GM19025 (cell line): ENCODE measurements around the gene ANO10.

Source experiments
- ATAC-seq: cut with Tn5 transposase; IDR thresholded peaks from one replicate; pipeline ENCODE4 v1.9.1; 2021; ENCODE audit warnings: mild to moderate bottlenecking, low read depth, moderate library complexity; ENCODE audit not compliant: unreplicated experiment

Gene ANO10

DNA sequence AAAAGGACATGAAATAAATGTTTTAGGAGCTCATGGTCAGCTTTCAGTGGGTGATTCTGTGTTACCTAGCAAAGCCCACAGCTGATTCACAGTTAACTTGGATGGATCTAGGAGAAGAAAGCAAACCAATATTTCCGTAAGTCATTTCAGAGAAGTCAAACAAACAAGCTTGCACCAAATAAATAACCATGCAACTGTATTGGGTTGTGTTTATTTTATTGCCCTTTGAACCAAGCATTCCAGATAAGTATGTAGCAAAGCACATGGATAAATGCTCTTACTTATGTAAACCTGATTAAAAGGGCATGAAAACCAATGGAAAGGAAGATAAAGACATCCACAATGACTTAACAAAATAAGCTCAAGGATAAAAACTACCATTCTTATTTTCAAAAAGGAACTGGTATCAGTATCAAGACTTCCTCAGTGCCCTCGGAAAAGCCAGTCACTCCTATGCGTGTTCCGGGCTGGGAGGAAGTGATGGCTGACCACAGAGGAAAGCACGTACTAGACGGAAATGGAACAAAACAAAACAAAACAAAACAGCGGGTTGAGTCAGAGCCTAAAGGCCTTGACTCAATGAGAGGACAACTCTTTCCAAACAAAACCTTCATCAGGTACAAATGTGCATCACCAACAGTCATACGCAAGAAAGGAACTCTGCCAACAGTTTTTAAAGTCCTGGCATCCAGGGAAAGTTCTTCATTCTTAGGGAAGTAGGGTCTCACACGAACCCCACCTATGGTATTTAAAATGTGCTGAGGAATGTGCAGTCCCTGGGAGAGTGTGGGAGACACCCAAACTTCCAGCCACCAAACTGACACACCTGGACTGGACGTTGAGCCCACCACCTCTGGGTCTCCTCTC is 232.2 kb downstream of the ANO10 start:
- ATAC-seq: peak; percentile 57

GRCh38 chr3:43388915-43389314 is 232.9 kb downstream of the ANO10 start:
- ATAC-seq: no peak

GRCh38 chr3:43388175-43388574 is 233.6 kb downstream of the ANO10 start:
- no peak for ATAC-seq

DNA sequence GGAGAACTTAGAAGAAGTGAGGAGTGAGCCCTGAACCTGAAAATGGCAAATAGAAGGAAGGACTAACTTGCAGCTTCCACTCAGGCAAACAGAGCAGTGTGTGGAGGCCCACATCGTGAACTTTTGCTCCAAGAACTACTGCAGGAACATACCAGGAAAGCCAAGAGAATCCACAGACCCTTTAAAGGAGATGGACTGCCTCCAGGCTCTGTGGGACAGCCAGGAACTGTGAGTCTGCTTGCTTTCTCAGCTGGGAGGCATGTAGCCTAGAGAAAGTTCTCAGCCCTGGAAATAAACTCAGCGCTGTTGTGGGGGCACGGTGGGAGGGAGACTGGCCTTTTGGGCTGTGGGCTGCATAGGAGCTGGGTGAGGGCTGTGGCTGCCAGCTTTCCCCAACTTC is 242.5 kb downstream of the ANO10 start:
- no peak for ATAC-seq

DNA sequence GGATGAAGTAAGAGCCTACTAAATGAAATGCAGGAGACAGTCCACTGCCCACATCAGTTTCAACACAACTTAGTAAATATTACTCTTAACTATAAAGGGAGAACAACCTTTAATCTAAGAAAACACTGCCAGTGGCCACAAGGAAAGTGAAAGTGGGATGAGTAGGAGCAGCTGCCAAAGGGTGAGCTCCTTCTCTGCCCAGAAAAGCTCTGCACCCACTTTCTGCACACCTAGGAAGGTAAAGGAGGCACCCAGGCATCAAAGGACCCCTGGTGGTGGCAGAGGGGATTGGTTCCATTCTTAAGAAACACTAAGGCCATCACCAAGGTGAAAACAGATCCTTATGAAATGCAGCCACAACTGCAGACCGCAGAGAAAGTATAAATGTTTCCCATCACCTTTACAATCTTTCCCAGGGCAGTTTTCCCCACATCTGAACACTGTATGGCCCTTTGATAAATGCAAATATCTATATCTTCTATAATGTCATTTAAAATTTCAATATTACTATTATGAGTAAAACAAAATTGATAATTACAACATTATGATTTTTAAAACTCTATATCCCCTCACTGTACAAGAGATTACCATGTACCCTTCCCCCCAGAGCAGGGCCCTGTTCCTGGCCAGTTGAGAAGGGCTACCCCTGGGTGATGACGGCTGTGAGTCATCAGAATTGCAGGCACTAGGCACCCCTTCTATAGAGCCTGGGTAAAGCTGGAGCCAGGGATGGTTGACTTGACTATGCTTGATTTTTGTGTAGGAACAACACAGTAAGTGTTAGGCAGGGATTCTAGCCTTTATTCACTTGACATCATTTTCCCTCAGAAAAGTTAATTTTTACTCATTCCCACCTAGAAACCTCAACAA is 243.5 kb downstream of the ANO10 start:
- ATAC-seq: no peak

DNA sequence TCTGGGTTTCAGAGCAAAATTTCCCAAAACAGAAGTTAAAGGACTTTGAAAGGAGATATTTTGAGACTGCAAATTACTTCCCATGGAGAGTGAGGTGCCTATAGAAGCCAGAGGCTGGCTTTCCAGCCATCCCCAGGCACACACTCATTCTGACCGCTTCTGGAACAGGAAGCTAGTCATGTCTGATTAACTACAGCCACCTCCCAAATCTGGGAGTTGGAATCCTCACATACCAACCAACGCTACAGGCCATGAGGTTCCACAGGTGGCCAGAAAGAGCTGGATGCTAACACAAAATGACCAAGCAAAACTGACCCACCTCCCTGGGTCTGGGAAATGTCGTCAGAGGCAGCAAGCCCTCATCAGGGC is 248.3 kb downstream of the ANO10 start:
- no peak for ATAC-seq

- ATAC-seq: no peak
Observed at GRCh38 chr3:43372809-43373559, 248.8 kb downstream of the ANO10 start.

GRCh38 chr3:43372007-43372740 is 249.6 kb downstream of the ANO10 start:
- no peak for ATAC-seq

DNA sequence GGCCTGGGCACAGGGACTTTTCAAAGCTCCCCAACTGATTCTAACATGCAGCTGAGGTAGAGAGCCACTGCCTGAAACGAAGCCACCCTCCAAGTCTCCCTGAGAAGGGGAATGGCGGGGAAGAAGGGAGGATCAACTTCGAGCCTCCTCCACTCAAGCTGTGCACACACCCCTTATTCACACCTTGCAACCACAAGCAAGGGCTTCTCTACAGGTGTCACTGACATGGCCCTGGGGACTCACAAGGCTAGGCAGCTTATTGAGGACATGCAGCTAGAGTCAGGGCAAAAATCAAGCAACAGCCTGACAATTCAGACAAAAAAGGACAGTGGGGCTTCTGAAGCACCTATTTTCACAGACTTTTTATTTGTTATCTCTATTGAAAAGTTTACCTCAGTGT is 250.3 kb downstream of the ANO10 start:
- ATAC-seq: no peak

- ATAC-seq: no peak
Observed at GRCh38 chr3:43370293-43370980, 251.4 kb downstream of the ANO10 start.

- no peak for ATAC-seq
Observed at GRCh38 chr3:43369404-43370292, 252.2 kb downstream of the ANO10 start.

DNA sequence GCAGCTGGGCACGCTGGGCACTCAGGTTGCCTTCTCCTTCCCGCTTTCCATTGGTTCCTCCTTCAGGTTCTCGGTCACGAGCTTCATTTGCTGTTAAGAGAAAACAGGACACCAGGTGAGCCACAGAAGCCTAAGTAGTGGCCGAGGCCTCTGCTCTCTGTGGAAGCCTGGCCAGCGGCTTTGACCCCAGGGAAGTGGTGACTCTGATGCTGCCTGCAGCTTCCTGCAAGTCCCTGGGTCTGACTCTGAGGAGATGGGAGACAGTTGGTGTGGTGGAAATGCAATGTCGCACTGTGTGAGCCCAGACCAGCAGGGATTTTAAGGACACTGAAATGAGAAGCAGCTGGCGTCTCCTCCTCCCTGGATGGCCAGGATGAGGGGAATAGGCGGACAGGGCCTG is 254.9 kb downstream of the ANO10 start:
- ATAC-seq: no peak

GRCh38 chr3:43366481-43366880 is 255.3 kb downstream of the ANO10 start:
- ATAC-seq: no peak

- no peak for ATAC-seq
Observed at GRCh38 chr3:43365601-43366305, 256.1 kb downstream of the ANO10 start.

DNA sequence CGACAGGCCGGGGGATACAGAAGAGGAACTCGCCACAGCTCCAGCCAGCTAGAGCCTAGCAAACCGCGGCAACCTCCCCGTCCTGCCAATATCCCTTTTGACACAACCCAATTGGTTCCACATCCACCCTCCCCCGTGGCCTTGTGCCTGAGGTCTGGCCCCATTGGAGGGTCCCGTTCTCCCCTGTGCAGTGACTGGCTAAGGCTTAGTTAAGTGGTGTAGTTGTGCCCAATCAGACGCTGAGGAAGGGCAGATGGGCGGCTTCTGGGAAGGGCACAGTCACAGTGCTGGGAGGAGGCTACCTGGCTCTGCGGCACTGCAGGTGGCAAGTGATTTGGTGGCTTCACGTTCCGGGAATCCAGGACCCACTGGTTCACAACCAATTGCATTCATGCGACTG is 256.9 kb downstream of the ANO10 start:
- no peak for ATAC-seq

DNA sequence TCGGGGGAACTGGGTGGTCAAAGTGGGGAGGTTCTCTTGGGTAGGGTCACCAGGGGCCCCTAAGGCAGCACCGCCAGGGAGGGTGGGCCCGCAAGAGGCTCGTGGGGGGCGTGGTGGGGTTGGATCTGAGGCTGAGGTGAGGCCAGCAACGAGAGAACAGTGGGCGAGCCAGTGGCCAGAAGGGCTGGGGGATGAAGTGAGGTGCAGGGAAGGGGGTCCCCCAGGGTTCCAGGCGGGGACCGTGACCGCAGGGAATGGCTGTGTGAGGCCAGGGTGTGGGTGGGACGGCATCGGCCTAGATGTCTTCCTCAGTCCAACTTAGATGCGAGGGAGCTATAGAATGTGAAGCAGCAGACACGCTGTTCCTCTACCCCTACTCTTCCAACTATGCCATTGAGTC is 257.3 kb downstream of the ANO10 start:
- ATAC-seq: no peak

DNA sequence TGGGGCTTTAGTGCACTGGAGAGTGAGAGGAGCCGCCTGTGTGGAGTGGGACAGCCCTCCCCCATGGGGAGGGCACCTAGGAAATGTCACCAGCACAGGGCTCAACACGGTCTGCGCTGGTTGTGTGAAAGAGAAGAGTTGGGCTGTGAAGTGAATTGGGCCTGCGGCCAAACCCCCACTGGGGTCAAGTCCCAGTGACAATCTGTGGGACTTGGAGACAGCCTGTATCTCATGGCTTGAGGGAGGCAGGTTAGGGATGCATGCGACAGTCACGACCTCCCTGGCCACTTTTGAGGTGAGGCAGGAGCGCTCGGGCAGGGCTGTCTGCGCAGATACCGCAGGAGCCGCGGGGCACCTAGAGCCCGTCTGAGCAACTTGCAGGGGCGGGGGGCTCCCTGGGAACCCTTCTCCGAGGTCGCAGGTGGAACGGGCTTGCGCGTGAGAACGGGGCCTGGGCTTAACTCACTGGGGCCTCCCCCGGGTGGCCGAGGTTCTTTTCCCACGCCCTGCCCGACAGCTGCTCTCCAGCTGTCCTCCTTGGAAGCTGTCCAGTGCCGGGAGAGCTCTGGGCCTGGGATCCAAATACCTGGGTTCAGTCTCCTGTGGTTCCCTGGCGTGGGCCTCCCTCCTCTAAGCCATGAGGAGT is 258.1 kb downstream of the ANO10 start:
- ATAC-seq: no peak

GRCh38 chr3:43362961-43363360 is 258.9 kb downstream of the ANO10 start:
- ATAC-seq: no peak
